GM21619 (cell line): ENCODE results near the gene GPATCH8.
A peak's percentile ranks its signal among the peaks of the same experiment; 100 is the strongest.
"Not testable (repeated sequence)": the region's sequence is repeated elsewhere in the genome, so short reads cannot be mapped to it uniquely, and the experiment has no call there.

ENCODE experiments used
- ATAC-seq: cut with Tn5 transposase; IDR thresholded peaks from one replicate; pipeline ENCODE4 v1.9.1; 2021; ENCODE audit not compliant: unreplicated experiment

The GPATCH8 gene

GRCh38 chr17:44398692-44399691, 104.2 kb downstream of the GPATCH8 start:
- ATAC-seq: no peak

GRCh38 chr17:44397479-44398440, 105.4 kb downstream of the GPATCH8 start:
- no peak for ATAC-seq

- no peak for ATAC-seq
Observed at GRCh38 chr17:44396946-44397345, 106.3 kb downstream of the GPATCH8 start.

- ATAC-seq: no peak
Observed at GRCh38 chr17:44394833-44395232, 108.4 kb downstream of the GPATCH8 start.

GRCh38 chr17:44394112-44394511, 109.1 kb downstream of the GPATCH8 start:
- not testable (repeated sequence) for ATAC-seq

GRCh38 chr17:44390250-44390870, 112.8 kb downstream of the GPATCH8 start:
- no peak for ATAC-seq

GRCh38 chr17:44389723-44390202, 113.4 kb downstream of the GPATCH8 start:
- no peak for ATAC-seq

GRCh38 chr17:44389281-44389680, 113.9 kb downstream of the GPATCH8 start, which contains the start of gene ITGA2B:
Gene ITGA2B, minus strand, starts transcription at chr17:44389649. Its CDS starts 176 bp downstream, at chr17:44389473.
- no peak for ATAC-seq

- ATAC-seq: no peak
Observed at GRCh38 chr17:44387804-44388203, 115.4 kb downstream of the GPATCH8 start.

GRCh38 chr17:44386182-44386525, 117.1 kb downstream of the GPATCH8 start:
- ATAC-seq: no peak

- peak; percentile 52 for ATAC-seq
Observed at GRCh38 chr17:44385287-44386181, 117.7 kb downstream of the GPATCH8 start.

GRCh38 chr17:44384823-44385286, 118.4 kb downstream of the GPATCH8 start:
- no peak for ATAC-seq

- no peak for ATAC-seq
Observed at GRCh38 chr17:44384281-44384822, 118.9 kb downstream of the GPATCH8 start.

- no peak for ATAC-seq
Observed at GRCh38 chr17:44383861-44384260, 119.3 kb downstream of the GPATCH8 start.

- no peak for ATAC-seq
Observed at GRCh38 chr17:44383363-44383762, 119.8 kb downstream of the GPATCH8 start.

- no peak for ATAC-seq
Observed at GRCh38 chr17:44382917-44383316, 120.3 kb downstream of the GPATCH8 start.

GRCh38 chr17:44381810-44382305, 121.3 kb downstream of the GPATCH8 start:
- ATAC-seq: no peak

GRCh38 chr17:44380767-44381166, 122.4 kb downstream of the GPATCH8 start:
- ATAC-seq: no peak

GRCh38 chr17:44379887-44380286, 123.3 kb downstream of the GPATCH8 start:
- no peak for ATAC-seq
